Endometrium (tissue), 2 donors: ENCODE data around the gene ITGAE.

Source experiments
- FAIRE-seq: peaks from 2 replicates; lab custom pipeline; 2012; peaks lifted over from hg19 to GRCh38; lab: Jason Lieb, UNC
- donor health status: control.
- donor health status: control.

Gene ITGAE

DNA sequence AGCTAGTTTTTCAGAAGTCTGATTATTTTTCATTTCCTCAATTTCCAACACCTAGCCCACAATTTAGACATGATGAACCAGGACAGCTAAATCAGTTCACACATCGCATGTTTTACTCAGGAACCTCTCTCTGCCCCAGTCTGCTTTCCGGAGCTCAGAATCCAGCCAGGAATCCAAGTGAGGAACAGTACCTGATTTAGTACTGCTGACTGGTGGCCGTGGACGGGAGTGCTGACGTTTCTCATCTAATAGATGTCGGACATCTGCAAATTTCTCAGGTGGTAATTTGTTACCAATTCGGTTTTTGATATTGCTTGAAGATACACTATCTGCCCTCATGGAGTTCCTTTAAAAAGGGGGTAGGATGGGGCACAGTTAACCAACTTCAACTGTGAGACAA lies 14.9 kb upstream of the ITGAE start:
- no peak for FAIRE-seq

DNA sequence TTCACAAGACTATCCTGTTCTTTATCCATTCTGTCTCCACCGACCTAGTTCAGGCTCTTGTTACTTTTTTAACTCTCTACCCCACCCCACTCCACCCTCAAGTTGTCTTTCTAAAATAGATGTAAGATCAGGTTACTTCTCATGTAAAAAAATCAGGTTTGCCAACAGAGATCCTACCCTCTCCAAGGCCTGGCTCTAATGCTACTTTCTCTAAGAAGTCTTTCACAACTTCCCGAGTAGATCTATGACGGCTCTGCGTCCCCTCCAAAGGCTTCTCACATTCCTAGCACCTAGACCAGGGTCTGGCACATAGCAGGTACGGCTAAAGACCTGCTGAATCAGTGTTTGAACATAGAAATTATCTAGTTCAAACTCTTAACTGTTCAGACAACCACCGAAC lies 14.1 kb upstream of the ITGAE start:
- FAIRE-seq: no peak

GRCh38 chr17:3814361-3814760 lies 13.4 kb upstream of the ITGAE start:
- FAIRE-seq: no peak

- FAIRE-seq: no peak
Measured at GRCh38 chr17:3813171-3813570, 12.2 kb upstream of the ITGAE start.

DNA sequence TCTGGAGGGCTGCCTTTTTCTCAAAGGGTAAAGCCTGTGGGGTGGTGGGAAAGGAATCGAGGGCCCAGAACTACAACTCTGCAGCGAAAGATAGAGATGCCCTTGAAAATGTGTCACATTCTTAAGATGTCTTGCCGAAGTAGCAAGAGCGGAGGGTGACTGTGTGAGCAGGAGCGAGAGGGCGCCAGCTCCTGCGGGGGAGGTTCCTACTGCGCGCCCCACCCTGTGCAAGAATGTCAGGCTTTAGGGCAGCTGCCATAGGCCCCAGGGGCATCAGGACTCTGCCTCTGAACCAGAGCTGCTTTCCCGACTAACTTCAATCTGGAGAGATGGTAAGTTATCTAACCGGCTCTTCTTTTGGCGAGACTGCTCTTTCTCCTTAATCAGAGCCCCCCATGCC lies 11.8 kb upstream of the ITGAE start:
- no peak for FAIRE-seq

GRCh38 chr17:3812284-3812683 lies 11.3 kb upstream of the ITGAE start:
- FAIRE-seq: no peak

GRCh38 chr17:3810019-3810418 lies 9.0 kb upstream of the ITGAE start:
- no peak for FAIRE-seq

GRCh38 chr17:3809135-3809534 lies 8.1 kb upstream of the ITGAE start:
- no peak for FAIRE-seq

GRCh38 chr17:3808701-3809100 lies 7.7 kb upstream of the ITGAE start:
- no peak for FAIRE-seq

- FAIRE-seq: no peak
Measured at GRCh38 chr17:3805581-3805980, 4.6 kb upstream of the ITGAE start.

DNA sequence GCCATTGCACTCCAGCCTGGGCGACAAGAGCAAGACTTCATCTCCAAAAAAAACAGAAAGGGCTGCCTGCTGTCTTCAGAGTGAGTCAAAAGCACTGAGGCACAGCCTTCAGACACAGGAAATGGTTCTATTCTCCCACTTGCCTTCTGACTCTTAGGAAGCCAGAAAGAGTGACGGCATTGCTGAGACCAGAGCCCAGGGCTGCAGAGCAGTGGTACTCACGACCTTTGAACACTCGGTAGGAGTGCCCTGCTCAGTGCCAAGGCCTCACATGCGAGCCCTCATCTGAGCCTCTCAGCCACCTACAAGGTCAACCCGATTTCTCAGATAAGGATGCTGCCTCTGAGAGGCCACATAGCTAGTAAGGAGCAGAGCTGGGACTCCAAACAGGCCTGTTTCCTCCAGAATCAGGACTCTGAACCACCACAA lies 3.5 kb upstream of the ITGAE start:
- no peak for FAIRE-seq

- no peak for FAIRE-seq
Measured at GRCh38 chr17:3803308-3803640, 2.3 kb upstream of the ITGAE start.

GRCh38 chr17:3802461-3803307 lies 1.7 kb upstream of the ITGAE start:
- no peak for FAIRE-seq

DNA sequence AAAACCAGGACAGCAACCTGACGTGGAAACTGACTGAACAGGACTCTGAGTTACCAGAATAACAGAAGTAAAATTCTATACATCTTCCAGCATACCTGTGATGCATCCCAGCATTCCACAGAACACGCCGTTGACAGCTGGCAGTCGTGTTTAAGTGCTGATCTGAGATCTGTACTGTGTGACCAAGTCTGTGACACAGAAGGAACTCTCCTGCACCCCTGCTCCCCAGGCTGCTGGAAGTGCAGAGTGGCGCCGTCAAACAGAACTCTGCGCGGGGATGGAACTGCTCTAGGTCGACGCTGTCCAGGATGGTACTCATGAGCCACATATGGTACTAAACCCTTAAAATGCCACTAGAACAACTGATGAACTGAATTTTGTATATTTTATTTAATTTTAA lies 804 bp upstream of the ITGAE start:
- FAIRE-seq: no peak

GRCh38 chr17:3801347-3801746 lies 359 bp upstream of the ITGAE start:
- FAIRE-seq: no peak

DNA sequence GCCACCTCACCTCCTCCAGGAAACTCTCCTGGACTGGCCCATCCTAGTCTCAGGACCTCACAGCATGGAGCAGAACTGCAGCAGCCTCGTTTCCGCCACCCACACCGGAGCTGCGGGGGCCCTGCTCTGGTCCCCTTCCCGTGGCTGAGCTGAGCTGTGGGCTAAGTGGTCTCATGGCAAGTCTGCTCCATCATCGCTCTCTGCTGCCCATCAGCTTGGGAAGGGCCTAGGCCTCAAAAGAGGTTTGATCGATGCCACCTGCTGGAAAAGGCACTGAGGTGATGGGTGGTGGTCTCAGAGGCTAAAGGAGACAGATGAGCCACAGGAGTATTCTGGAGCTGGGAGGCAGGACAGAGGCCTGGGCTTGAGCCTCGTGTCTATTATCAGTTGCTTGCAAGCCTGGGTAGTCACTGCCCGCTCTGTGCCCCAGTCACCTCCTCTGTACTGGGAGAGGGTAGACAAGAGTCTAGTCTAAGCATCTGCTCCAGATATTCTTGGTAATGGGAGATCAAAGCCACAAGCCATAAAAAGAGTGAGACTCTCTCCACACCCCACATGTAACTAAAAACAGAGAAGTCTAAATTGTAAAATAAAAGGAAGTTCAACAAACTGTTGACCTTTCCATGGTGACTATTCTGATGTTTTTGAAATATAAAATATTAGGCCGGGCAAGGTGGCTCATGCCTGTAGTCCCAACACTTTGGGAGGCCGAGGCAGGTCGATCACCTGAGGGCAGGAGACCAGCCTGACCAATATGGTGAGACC lies 1.6 kb downstream of the ITGAE start:
- no peak for FAIRE-seq

DNA sequence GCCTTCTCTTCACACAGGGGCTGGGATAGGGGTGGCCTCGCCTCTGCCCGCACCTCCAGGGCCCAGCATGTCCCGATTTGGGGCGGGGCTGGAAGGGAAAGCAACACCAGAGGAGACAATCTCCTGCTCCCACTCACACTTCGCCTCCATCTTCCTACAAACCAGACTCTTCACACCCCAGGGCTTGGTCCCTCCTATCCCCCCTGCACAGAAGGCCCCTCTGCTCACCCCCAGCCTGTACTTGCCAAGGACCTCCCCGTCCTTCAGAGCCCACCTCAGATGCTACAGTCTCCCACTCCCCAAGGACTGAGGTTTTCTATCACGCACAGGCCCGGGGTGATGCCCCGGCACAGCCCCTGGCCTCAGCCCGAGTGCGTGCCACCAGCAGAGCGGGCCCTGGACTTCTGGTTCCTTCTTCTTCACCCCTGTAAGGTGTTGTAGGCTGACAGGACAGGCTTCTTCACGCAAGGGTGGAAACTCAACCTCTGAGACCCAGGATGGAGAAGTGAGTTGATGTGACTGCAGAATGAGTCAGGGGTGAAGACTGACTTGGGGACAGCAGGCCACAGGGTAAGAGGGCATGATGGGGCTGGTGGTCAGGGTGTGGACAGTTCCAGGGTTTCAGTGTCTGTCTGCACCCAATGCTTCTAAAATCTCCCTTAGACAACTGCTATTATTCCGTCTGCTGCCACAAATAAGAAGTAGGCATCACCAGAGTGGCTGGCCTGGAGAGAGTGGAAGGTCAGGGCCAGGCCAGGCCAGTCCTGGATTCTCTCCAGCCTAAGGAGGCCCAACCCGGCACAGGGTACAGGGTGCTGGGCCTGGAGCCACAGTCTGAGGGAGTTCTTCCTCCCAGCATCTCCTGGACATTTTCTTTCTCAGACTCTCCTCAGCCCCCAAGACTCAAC lies 2.5 kb downstream of the ITGAE start:
- no peak for FAIRE-seq

DNA sequence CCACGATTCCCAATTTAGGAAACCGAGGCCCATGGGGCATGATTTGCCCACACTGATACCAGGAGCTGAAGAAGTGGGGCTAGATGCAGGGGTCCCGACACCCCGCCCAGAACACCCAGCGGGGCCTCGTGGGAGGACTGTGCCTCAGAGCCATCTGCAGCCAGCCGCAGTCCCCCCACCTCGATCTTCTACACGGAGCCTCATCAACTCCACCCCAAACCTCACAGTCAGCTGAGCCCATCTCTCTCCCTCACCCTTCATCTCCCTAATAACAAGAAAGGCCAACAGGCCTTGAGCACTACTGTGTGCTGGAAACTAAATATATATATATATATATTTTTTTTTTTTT lies 4.2 kb downstream of the ITGAE start:
- no peak for FAIRE-seq

DNA sequence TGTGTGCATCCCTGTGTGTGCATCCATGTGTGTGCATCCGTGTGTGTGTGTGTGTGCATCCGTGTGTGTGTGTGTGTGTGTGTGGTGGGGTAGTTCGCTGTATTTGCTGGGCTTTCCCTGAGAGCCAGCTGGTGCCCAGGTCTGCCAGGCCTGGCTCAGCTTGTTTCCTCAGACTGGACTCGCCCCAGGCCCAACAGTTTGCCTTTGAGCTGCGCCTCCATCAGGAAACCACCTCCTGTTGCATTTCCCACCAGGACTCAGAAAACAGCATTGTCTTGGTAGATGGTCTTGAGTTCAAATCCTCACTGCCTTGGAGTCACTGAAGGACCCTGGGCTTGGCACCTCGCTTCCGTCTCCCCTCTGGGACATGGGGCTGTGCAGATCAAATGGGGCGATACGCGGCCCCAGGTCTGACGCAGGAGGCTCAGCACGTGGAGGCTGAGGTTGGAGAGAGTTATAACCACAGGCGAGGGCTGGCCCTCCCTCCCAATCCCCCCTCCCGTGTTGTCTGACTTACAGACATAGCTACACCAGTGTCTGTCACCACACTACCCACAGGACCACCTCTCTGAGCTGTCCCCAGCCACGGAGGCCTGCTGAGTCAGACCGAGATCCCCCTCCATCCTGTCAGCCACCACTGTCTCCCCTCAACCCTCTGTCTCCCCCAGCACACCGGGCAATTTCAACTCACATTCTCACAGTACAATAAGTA lies 4.7 kb downstream of the ITGAE start:
- no peak for FAIRE-seq

GRCh38 chr17:3795390-3796102 lies 5.4 kb downstream of the ITGAE start:
- FAIRE-seq: no peak
